H9 (cell line): ENCODE data around the gene HIPK2. TPM values are rescaled to one million over a fixed set of nuclear protein-coding genes. Genes with fewer than 3 reads are reported as not detected.
"Not testable (repeated sequence)": the region's sequence is repeated elsewhere in the genome, so short reads cannot be mapped to it uniquely, and the experiment has no call there.

ENCODE experiments used
- DNase-seq: peaks from one replicate; pipeline ENCODE4 v3.0.0-alpha.2; 2017
- H2AFZ ChIP-seq: one replicate; pipeline ENCODE4 v1.6.1; 2013; ENCODE audit warnings: mild to moderate bottlenecking, low read length, control low read depth, moderate library complexity
- H2AK5ac ChIP-seq: 2 replicates; pipeline ENCODE4 v1.6.1; 2013; ENCODE audit warnings: low read length, control low read depth, mixed read lengths; ENCODE audit not compliant: insufficient read length
- H2BK120ac ChIP-seq: one replicate; pipeline ENCODE4 v1.6.1; 2013; ENCODE audit warnings: low read depth, mild to moderate bottlenecking, low read length, control low read depth, inconsistent platforms; ENCODE audit not compliant: poor library complexity, severe bottlenecking
- H2BK12ac ChIP-seq: 2 replicates; pipeline ENCODE4 v1.6.1; 2013; ENCODE audit warnings: low read length, control low read depth, mixed read lengths, low read depth; ENCODE audit not compliant: insufficient read length
- H2BK15ac ChIP-seq: 2 replicates; pipeline ENCODE4 v1.6.1; 2013; ENCODE audit warnings: low read depth, low read length, control low read depth
- H2BK20ac ChIP-seq: one replicate; pipeline ENCODE4 v1.6.1; 2013; ENCODE audit warnings: low read depth, mild to moderate bottlenecking, low read length, control low read depth, inconsistent platforms; ENCODE audit not compliant: poor library complexity, severe bottlenecking
- H2BK5ac ChIP-seq: 2 replicates; pipeline ENCODE4 v1.6.1; 2013; ENCODE audit warnings: low read length, control low read depth, mixed read lengths; ENCODE audit not compliant: insufficient read length
- H3K14ac ChIP-seq: 2 replicates; pipeline ENCODE4 v1.6.1; 2013; ENCODE audit warnings: low read length, control low read depth; ENCODE audit not compliant: insufficient read depth
- H3K18ac ChIP-seq: 2 replicates; pipeline ENCODE4 v1.6.1; 2013; ENCODE audit warnings: low read depth, mild to moderate bottlenecking, mixed read lengths, low read length, control low read depth; ENCODE audit not compliant: insufficient read length
- H3K23ac ChIP-seq: 2 replicates; pipeline ENCODE4 v1.6.1; 2013; ENCODE audit warnings: low read length, control low read depth, mixed read lengths, low read depth; ENCODE audit not compliant: insufficient read length
- H3K23me2 ChIP-seq: 2 replicates; pipeline ENCODE4 v1.6.1; 2013; ENCODE audit warnings: low read depth, mild to moderate bottlenecking, mixed read lengths, low read length, control low read depth; ENCODE audit not compliant: insufficient read length, poor library complexity, severe bottlenecking
- H3K27ac ChIP-seq: 2 replicates; pipeline ENCODE4 v1.5.1; 2013; ENCODE audit warnings: low read length, control low read depth, mixed read lengths, low read depth; ENCODE audit not compliant: insufficient read length
- H3K27me3 ChIP-seq: 2 replicates; pipeline ENCODE4 v1.6.1; 2013; ENCODE audit warnings: low read length, control low read depth, inconsistent platforms; ENCODE audit not compliant: insufficient read depth
- H3K4ac ChIP-seq: 2 replicates; pipeline ENCODE4 v1.6.1; 2013; ENCODE audit warnings: low read depth, mild to moderate bottlenecking, control low read depth, inconsistent platforms, low read length, moderate library complexity
- H3K4me1 ChIP-seq: 2 replicates; pipeline ENCODE4 v1.6.1; 2013; ENCODE audit warnings: low read length, control low read depth, inconsistent platforms; ENCODE audit not compliant: insufficient read depth
- H3K4me2 ChIP-seq: 2 replicates; pipeline ENCODE4 v1.6.1; 2013; ENCODE audit warnings: low read length, control low read depth, mixed read lengths; ENCODE audit not compliant: insufficient read length, insufficient read depth
- H3K56ac ChIP-seq: 2 replicates; pipeline ENCODE4 v1.6.1; 2013; ENCODE audit warnings: low read depth, mild to moderate bottlenecking, mixed read lengths, low read length, control low read depth; ENCODE audit not compliant: insufficient read length
- H3K79me1 ChIP-seq: 2 replicates; pipeline ENCODE4 v1.6.1; 2013; ENCODE audit warnings: low read depth, mild to moderate bottlenecking, moderate library complexity, low read length, control low read depth, inconsistent platforms; ENCODE audit not compliant: insufficient read depth, poor library complexity, severe bottlenecking
- H3K79me2 ChIP-seq: 2 replicates; pipeline ENCODE4 v1.6.1; 2013; ENCODE audit warnings: low read length, control low read depth, inconsistent platforms; ENCODE audit not compliant: insufficient read depth
- H3K9ac ChIP-seq: 2 replicates; pipeline ENCODE4 v1.6.1; 2013; ENCODE audit warnings: low read length, control low read depth, mixed read lengths; ENCODE audit not compliant: insufficient read length; ENCODE audit errors: extremely low read depth
- H3K9me3 ChIP-seq: one replicate; pipeline ENCODE4 v1.6.1; 2013; ENCODE audit warnings: low read depth, low read length, inconsistent platforms; ENCODE audit not compliant: control insufficient read depth
- H3T11ph ChIP-seq: one replicate; pipeline ENCODE4 v1.6.1; 2013; ENCODE audit warnings: mild to moderate bottlenecking, low read length, control low read depth, inconsistent platforms
- H4K20me1 ChIP-seq: one replicate; pipeline ENCODE4 v1.6.1; 2013; ENCODE audit not compliant: control insufficient read depth, insufficient read length, insufficient read depth
- H4K5ac ChIP-seq: 2 replicates; pipeline ENCODE4 v1.6.1; 2013; ENCODE audit warnings: low read depth, mild to moderate bottlenecking, mixed read lengths, low read length, control low read depth; ENCODE audit not compliant: insufficient read length
- H4K8ac ChIP-seq: replicated peaks from 2 replicates; pipeline ENCODE4 v1.6.1; 2013; ENCODE audit warnings: low read length, control low read depth, mixed read lengths, low read depth; ENCODE audit not compliant: insufficient read length
- H4K91ac ChIP-seq: 2 replicates; pipeline ENCODE4 v1.6.1; 2013; ENCODE audit warnings: low read depth, mild to moderate bottlenecking, moderate library complexity, mixed read lengths, low read length, control low read depth; ENCODE audit not compliant: insufficient read length
- H3K27ac Mint-ChIP-seq, 3 experiments: 2 replicates in 2 of 3; 3 replicates in 1 of 3; pipeline ENCODE4 v1.8.0; 2020 to 2021; ENCODE audit warnings: mixed read lengths in 3 of 3, mild to moderate bottlenecking in 1 of 3, moderate library complexity in 1 of 3
- H3K27me3 Mint-ChIP-seq: 2 replicates; pipeline ENCODE4 v1.8.0; 2021; ENCODE audit warnings: low read depth, mild to moderate bottlenecking, moderate library complexity, mixed read lengths
- H3K36me3 Mint-ChIP-seq, 3 experiments: 2 replicates in 2 of 3; 3 replicates in 1 of 3; pipeline ENCODE4 v1.8.0; 2020 to 2021; ENCODE audit warnings: low read depth in 3 of 3, mixed read lengths in 3 of 3; ENCODE audit not compliant: insufficient read depth in 1 of 3
- H3K4me1 Mint-ChIP-seq, 2 experiments: 2 replicates each; pipeline ENCODE4 v1.8.0; 2020; ENCODE audit warnings: mixed read lengths in 2 of 2
- H3K4me3 Mint-ChIP-seq, 2 experiments: 2 replicates in 1 of 2; 3 replicates in 1 of 2; pipeline ENCODE4 v1.8.0; 2020 to 2021; ENCODE audit warnings: mild to moderate bottlenecking in 2 of 2, mixed read lengths in 2 of 2, moderate library complexity in 1 of 2
- H3K9me3 Mint-ChIP-seq, 2 experiments: 2 replicates in 1 of 2; 3 replicates in 1 of 2; pipeline ENCODE4 v1.8.0; 2020; ENCODE audit warnings: mild to moderate bottlenecking in 2 of 2, mixed read lengths in 2 of 2, moderate library complexity in 1 of 2
- CTCF ChIP-seq: fragments of 200-600 bp; sonication (generic); conservative IDR thresholded peaks from 3 replicates; pipeline ENCODE4 v1.8.0; 2021; ENCODE audit warnings: antibody characterized with exemption, mild to moderate bottlenecking
- WGBS: extraction: QIAGEN DNeasy Blood & Tissue Kit; methylation state at CpG from one replicate; pipeline ENCODE4 v1.1.7; 2013; ENCODE audit warnings: missing lambda C conversion rate, low lambda C conversion rate, mixed read lengths; ENCODE audit not compliant: insufficient read length; ENCODE audit errors: extremely low coverage; 5-methylcytosine and 5-hydroxymethylcytosine counted together
- total RNA-seq: library from RNA; stranded (reverse); gene quantifications from 2 replicates; pipeline ENCODE4 v1.2.1, GENCODE V29; 2021

Gene HIPK2
- total RNA-seq, 1 experiment from 2014 or later = 21.9 TPM

- not testable (repeated sequence) for H4K20me1 ChIP-seq, H3K23me2 ChIP-seq, H2BK12ac ChIP-seq, H4K8ac ChIP-seq, H3K18ac ChIP-seq, H3K9ac ChIP-seq, H3K79me1 ChIP-seq, H2BK20ac ChIP-seq, H2AFZ ChIP-seq, H3K56ac ChIP-seq, H3K4me1 ChIP-seq, H2BK5ac ChIP-seq, H3K4ac ChIP-seq, H4K91ac ChIP-seq, H3K79me2 ChIP-seq, H2AK5ac ChIP-seq, H3K27me3 ChIP-seq, H3K23ac ChIP-seq, H3K14ac ChIP-seq, H3K4me3 Mint-ChIP-seq, H2BK120ac ChIP-seq, H3K4me2 ChIP-seq, H2BK15ac ChIP-seq, H3K27me3 Mint-ChIP-seq, H3K27ac ChIP-seq, H4K5ac ChIP-seq, H3T11ph ChIP-seq, H3K9me3 Mint-ChIP-seq, H3K9me3 ChIP-seq
- Mint-ChIP-seq H3K36me3 (peaks cover 2 to 17% (median 7%) of the 10 kb centered on the region in 3 experiments; a peak in 4 of 7 replicates), H3K4me1 (peaks cover 18 to 22% of the 10 kb centered on the region in 2 experiments), H3K27ac (peak overlapping the region in 2 of 3 experiments; percentile 66 to 94; a peak in 4 of 7 replicates)
- peak; percentile 67 for TF ChIP-seq CTCF
- peak; percentile 69 for DNase-seq
- no CpG with 5 or more reads among the region's 8 CpGs for WGBS
These were observed 223.7 kb downstream of the HIPK2 start for GRCh38 chr7:139553991-139554700.
